Measurements from ENCODE around the gene GNMT.
"Not testable (repeated sequence)": the region's sequence is repeated elsewhere in the genome, so short reads cannot be mapped to it uniquely, and the experiment has no call there.

The GNMT gene

DNA sequence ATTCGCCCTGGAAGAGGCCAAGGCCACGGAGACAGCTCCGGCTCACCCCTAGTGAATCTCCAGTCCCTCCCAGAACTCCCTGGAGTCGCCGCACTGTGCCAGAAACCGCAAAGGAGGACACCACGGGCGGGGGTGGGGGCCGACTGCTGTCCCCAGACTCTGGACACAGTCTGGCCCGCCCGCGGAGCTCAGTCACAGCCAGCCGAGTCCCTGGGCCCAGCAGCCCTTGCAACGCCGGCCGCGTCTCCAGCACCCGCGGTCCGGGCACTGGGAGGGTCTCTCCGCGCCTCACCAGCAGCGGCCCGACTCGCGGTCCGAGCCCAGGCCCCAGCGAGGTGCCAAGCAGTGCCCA, 17.9 kb downstream of the GNMT start:
- peak; percentile 44 for DNase-seq (ENCODE audit: low spot score)

DNA sequence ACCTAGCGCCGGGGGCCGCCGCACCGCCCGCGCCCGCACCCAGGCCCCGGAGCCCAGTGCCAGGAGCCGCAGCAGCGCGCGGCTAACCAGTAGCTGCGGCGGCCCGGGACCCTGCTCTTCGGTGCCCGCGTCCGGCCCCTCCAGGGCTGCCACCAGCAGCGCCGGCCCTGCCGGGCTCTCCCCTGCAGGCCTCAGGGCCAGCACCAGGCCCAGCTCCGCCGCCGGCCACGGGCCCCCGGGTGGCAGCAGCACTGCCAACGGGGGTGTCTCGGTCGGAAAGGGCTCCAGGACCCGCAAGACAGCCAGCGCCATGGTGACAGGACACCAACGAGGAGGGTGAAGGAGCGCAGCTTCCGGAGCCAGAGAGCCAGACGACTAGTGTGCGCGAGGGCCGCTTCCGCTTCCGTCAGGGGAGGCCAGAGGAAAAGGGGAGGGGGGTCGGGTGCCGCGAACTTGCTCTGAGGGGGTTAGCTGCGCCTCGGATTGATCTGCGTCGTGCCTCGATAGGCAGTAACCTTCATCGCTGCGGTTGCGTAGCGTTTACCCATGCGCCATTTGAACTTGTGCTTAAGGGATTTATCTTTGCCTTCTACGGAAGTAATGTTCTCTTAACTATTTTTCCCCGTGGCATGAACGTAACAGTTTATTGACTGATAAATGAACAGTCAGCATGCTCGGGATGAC, 18.4 kb downstream of the GNMT start, which contains the start of gene PEX6:
Gene PEX6 (minus strand): TSS at position 343 of the 684 bp plus-strand sequence. CDS start 31 bp downstream, at position 312.
- DNase-seq (ENCODE audit: low spot score), result peak; percentile 82

DNA sequence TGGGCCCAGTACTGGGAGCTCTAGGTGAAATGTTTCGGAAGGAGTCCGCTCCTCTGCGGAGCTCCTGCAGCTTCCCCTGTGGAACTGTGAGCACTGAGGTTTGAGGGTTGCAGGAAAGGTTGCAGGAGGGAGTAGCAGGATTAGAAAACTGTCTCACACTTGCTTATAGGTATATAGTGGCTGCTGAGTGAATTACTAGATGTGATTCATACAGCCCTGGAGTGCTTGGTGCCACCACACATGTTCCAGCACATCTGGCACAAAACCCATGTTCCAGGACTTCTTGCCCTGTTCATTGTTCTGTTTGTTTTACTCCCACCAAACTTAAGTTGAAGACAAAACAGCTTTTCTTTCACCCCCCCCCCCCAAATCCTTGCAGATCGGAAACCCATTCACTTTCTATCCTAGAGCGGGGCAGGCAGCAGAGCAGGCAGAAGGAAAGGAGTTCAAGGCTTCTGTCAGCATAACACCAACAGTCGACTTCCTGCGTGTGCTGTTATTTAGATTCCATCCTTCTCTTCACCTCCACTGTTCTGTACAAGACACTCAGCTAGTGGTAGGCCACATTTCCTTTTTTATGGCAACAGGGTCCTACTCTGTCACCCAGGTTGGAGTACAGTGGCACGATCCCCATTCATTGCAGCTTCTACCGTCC, 19.1 kb downstream of the GNMT start:
- peak; percentile 39 for DNase-seq (ENCODE audit: low spot score)

DNA sequence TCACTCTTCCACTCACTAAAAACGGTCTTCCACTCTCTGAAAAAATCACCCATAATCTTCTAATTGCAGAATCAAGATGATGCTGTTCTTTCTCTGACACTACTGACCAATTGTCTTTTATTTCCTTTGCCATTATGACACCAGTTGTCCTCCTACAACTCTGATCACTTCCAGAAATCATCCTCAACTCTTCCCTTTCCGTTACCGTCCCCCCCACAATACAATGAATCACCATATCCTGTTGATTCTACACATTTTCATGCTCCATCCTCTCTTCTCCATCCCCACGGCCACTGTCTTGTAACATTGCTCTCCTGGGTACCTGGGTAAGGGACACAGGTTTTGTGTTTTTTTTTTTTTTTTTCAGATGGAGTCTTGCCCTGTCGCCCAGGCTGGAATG, 21.3 kb downstream of the GNMT start:
- no peak for DNase-seq (ENCODE audit: low spot score)

DNA sequence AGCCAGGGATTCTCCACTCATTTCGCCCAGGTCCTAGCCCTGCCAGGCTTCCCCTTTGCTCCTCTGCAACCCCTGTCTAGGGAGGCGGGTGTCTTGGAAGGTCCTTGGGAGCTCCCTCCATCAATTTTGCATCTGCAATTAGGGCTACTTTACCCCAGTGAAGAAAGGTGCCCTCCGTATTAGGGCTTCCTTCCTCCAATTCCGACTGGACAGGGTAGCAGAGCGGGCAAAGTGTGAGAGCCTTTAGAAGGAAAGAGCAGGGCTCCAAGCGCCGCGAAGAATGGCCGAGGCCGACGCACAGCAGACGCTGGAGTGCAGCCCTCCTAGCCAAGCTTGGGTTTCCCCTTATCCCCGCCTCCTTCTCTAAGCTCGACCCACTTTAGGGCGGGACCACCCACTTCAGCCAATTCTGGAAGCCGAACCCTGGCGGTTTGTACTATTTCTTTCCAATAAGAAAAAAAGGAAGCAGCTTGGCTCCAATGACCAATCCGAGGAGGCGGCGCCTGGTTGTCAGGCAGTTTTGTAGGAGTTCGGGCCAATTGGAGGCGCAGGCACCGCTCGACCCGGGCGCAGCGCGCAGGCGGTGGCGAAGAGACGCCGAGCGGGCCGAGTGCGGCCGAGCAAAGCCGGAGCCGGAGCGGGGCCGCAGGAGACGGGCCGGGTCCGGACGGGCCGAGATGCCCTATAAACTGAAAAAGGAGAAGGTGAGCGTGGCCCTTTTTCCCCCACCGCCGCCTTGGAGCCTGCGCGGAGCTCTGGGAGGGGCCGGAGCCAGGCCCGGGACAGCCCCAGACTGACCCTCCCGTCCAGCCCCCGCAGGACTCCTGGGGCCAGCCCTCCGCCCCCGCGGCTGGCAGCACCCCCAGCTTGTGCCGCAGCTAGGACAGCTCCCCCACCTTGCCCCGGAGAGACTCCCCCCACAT, 23.7 kb downstream of the GNMT start, which contains the start of gene PPP2R5D:
Gene PPP2R5D (plus strand): TSS at position 570 of the 923 bp plus-strand sequence. CDS start 108 bp downstream, at position 678.
- DNase-seq (ENCODE audit: low spot score), result peak; percentile 92

DNA sequence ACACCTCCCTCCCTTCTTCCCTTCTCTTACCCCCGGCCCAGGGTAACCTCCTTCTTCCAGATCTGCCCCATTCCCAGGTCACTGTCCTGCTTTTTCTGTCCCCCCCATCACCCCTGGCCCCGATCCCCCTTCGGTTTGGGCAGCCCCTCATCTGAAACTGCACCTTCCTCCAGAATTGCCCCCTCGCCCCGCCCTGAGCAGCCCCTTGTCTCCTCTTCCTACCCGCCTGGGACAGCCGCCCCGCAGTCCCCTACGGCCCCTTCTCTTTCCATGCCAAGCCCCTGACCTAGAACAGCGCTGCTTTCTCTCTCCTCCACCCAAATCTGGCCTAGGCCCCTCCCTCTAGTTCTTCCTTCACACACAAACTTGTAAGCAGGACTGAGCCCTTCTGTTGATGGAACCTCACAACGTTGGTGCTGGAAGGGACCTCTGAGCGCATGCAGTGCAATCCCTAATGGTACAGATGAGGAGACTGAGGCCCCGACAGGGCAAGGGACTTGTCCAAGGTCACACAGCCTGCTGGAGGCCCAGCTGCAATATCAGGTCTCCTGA, 24.4 kb downstream of the GNMT start:
- DNase-seq (ENCODE audit: low spot score), result no peak

DNA sequence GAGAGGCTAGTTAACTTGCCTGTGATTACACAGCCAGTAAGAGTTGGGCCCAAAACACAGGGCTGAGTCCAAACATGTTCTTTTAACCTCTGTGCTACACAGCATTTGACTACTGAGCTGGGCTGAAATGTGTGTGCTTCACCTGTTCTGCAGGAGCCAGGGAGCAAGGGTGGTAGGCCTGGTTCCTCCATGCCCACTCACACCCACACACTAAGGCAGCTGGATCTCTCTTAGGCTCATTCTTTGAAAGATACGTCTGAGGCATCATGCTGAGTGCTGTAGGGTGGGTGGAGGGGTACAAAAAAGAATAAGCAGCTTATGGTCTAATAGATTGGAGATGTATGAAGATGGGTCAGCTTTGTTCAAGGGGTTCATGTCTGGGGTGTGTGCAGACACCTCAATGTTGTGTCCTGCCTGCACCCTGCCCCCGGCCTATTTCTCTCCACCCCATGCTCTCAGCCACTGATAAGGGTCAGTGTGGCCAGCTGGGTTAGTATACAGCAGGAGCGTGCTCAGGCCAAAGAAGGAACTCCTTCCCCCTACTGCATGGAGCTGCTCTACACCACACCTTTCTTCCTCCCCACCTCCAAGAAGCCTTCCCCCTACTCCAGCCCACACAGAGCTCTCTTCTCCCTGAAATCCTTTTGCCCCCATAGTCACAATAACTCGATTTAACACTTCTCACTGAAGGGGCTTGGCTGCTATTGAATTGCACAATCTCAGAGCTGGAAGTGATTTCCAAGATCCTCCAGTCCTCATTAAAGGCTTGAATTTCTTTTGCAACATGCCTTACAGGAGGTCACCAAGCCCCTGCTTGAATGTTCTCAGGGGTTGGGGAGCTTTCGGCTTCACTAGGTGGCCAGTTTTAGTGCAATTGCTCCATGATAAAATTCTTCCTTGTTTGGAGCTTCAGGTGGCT, 27.2 kb downstream of the GNMT start:
- no peak for DNase-seq (ENCODE audit: low spot score)

DNA sequence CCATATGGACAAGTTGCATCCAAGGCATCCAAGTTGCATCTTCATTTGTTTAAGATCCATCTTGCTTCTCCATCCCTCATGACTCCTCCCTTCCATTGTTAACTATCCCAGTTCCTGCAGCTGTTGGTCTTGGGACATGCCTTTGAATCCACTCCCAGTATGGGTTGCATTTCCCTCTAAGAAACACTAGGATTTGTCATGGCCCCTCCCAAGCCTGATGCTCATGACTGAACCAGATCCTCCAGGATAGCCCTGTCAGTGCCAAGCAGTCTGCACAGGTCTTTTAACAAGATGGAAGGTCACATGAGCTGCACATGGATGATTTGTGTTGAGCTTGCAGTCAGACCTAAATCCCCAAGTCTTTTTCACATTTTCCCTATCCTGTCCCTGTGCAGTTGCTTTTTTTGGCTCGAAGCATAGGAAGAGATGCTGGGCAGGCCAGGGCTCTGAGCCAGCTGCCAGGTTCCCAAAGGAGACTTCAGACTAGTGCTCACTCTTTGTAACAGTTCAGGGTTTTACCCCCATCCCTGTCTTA, 28.0 kb downstream of the GNMT start:
- no peak for DNase-seq (ENCODE audit: low spot score)

DNA sequence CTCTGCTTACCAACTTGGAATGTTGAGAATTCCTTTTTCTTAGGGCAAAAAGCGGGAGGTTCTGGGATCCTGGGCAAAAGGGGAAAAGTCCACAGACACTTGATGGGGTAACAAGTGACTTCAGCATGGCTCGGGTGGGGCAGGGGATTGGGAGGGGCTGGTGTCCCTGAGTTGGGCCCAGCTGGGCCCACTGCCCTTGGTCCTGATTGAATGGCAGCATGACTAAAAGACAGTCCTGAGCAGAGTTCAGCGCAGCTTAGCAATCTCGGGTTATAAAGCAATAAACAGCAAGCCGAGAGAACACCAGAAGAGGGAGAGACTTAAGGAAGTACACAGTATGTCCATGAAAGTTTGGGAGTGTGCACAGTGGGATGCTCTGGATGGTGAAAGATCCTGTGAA, 29.4 kb downstream of the GNMT start:
- DNase-seq (ENCODE audit: low spot score), result no peak

DNA sequence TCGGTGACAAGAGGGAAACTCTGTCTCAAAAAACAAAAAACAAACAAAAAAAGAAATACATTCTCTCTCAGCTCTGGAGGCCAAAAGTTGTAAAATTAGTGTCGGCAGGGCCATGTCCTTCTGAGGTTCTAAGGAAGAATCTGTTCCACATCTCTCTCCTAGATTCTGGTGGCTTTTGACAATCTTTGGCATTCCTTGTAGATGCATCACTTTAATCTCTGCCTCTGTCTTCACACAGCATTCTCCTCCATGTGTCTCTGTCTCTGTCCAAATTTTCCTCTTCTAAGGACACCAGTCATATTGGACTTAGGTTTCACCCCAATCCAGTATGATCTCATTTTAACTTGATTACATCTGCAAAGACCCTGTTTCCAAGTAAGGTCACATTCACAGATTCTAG, 32.9 kb downstream of the GNMT start:
- DNase-seq (ENCODE audit: low spot score), result no peak

DNA sequence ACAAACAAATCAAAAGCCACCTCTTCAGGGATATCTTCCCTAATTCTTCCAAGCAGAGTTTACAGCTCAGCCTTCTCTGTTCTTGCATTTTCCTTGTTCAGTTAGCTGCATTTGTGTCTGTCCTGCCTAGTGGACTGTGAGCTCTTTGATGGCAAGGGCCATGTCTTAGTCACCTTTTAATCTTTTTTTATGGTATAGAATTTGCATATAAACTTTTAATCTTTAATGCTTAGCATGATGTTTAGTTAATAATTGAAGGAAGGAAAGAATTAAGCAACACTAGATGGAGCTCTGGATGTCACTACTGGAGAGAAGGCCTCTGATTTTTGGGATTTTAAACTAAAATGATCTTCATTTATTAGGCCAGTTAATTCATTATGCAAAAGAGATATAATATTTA, 36.0 kb downstream of the GNMT start:
- no peak for DNase-seq (ENCODE audit: low spot score)

DNA sequence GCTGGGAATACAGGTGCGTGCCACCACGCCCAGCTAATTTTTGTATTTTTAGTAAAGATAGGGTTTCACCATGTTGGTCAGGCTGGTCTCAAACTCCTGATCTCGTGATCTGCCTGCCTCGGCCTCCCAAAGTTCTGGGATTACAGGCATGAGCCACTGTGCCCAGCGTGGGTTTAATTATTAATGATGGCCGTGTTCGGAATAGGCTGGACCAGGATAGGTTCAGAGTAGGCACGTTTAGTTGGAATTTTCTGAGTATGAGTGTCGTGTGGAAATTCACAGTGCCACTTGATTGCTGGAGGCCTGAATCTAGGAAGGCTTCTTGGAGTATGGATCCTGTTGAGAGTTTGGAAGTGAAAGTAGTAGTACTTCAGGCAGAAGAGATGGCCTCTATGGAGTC, 37.7 kb downstream of the GNMT start:
- DNase-seq (ENCODE audit: low spot score), result not testable (repeated sequence)

DNA sequence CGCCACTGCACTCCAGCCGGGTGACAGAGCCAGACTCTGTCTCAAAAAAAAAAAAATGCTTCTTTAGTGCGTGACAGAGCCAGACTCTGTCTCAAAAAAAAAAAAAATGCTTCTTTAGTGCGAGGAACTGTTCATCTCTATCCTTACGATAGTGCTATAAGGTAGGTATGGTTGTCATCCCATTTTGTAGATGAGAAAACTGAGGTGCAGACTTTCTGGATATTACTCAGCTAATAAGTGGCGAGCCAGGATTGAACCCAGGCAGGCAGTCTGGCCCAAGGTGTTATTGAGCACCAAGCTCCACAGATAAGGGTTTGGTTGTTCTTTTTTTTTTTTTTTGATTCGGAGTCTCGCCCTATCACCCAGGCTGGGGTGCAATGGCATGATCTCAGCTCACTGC, 41.3 kb downstream of the GNMT start:
- DNase-seq (ENCODE audit: low spot score), result no peak

DNA sequence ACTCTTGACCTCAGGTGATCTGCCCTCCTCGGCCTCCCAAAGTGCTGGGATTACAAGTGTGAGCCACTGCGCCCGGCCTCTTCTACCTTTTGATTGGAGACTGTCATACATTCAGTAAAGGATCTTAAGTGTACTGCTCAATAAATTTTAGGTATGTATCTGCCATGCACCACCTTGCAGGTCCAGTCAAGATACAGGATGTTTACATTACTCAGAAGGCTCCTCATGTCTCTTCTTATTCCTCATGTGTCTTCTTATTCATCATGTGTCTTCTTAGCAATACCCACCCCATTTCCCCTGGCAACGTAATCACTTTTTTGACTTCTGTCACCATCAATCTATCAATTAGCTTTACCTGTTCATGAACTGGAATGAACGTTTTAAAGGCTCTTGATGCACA, 45.3 kb downstream of the GNMT start:
- DNase-seq (ENCODE audit: low spot score), result no peak

DNA sequence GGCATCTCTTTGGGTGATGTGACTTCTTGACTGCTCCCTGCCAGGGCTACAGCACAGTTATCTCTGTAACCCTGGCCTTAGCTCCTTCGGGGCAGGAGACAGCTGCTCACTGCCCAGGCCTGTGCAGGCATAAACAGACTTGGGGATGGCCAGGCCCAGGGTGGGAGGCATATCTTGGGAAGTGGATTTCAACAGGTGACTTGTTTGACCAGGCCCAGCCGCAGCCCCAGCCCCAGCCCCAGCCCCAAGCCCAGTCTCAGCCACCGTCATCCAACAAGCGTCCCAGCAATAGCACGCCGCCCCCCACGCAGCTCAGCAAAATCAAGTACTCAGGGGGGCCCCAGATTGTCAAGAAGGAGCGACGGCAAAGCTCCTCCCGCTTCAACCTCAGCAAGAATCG, 45.7 kb downstream of the GNMT start:
- no peak for DNase-seq (ENCODE audit: low spot score)

DNA sequence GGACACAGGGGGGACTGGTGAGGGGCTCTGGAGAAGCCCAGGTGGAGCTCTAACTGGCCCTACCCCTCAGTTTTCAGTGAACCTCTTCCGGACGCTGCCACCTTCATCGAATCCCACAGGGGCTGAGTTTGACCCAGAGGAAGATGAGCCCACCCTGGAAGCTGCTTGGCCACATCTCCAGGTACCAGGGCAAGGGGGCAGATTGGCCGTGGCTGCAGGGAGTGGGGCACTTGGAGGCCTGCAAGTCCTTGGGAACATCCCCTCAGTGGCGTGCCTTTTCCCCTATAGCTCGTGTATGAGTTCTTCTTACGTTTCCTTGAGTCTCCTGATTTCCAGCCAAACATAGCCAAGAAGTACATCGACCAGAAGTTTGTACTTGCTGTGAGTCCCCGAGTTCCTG, 46.6 kb downstream of the GNMT start:
- no peak for DNase-seq (ENCODE audit: low spot score)

DNA sequence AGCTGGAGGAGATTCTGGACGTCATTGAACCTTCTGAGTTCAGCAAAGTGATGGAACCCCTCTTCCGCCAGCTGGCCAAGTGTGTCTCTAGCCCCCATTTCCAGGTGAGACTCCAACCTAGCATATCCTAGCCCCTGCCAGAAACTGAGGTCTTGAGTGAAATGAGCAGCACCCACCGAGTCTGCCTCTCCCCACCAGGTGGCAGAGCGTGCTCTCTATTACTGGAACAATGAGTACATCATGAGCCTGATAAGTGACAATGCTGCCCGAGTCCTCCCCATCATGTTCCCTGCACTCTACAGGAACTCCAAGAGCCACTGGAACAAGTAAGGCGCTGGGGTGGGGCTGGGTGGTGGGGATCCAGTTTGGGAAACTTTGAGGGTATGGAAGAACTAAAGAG, 48.6 kb downstream of the GNMT start:
- peak; percentile 59 for DNase-seq (ENCODE audit: low spot score)

DNA sequence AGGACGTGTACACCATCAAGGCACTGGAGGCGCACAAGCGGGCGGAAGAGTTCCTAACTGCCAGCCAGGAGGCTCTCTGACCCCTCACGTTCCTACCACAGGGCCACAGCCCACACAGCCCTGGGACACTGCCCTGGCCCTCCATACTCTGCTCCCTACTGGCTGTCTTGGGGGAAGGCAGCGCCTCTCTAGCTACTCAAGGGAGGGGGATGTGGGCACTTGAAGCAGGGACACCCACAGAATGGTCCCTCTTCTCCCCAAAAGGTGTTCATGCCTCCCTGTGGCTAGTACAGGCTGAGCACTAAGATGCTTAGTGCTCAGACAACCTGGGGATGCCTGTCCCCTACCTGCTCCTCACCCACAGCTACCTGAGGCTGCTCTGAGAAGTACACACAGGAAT, 50.7 kb downstream of the GNMT start:
- no peak for DNase-seq (ENCODE audit: low spot score)

DNA sequence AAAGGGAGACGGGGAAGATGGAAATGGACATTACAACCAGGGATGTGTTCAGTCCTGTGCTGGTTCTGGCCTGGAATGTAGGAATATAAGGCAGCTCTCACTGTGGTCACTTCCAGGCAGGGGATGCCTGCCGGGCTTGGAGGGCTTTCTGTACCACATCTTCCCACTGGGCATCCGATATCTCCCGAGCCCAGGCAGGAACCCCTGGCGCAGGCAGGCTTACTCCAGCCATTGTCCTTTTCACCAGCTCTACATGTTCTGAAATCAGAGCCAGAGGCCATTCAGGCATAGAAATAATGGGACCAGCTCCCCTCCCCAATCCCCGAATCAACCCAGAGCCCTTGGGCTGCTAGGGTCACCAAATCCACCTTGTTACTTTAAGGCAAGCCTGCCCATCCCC, 51.8 kb downstream of the GNMT start:
- no peak for DNase-seq (ENCODE audit: low spot score)

DNA sequence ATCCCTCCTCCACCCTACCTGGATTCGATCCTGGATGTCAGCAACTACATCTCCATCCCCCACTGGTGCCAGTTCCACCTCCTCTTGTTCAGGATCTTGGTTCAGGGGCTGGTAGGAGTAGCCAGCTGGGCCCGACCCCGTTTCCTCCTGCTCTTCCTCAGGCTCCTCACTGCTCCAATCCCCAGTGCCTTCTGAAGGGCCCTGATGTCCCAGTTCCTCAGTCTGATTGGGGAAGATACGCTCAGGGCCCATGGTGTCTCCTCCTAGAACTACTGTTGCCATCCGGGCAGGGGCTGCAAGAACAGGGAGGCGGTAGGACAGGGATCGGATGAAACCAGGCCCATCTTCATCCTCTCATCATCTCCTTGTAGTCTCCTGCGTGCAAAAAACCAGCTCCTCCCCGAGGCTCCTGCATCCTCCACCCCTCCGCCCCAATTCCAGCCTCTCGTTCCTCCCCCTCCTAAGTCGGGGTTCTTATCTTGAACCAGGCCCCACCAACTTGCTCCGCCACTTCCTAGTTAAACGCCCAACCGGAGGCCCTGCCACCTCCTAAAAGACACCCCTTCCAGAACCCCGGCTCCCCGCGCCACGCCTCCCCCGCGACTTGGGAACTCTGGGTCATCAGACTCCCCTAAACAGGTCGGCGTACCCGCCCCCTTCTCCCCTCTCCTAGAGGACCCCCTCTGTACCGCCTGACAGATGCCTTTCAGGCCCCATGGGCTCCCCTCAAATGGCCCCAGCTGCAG, 52.7 kb downstream of the GNMT start:
- DNase-seq (ENCODE audit: low spot score), result no peak

All from HuH-7 (cell line).